Stimulated activated naive CD4-positive, alpha-beta T cell treated with Interleukin-2 at 50 U/mL for 16 hours (primary cell): ENCODE data around the gene KDM3B.

ENCODE experiments used
- DNase-seq: peaks from one replicate; lab custom pipeline; 2025; lab: John Stamatoyannopoulos, UW

KDM3B gene

DNA sequence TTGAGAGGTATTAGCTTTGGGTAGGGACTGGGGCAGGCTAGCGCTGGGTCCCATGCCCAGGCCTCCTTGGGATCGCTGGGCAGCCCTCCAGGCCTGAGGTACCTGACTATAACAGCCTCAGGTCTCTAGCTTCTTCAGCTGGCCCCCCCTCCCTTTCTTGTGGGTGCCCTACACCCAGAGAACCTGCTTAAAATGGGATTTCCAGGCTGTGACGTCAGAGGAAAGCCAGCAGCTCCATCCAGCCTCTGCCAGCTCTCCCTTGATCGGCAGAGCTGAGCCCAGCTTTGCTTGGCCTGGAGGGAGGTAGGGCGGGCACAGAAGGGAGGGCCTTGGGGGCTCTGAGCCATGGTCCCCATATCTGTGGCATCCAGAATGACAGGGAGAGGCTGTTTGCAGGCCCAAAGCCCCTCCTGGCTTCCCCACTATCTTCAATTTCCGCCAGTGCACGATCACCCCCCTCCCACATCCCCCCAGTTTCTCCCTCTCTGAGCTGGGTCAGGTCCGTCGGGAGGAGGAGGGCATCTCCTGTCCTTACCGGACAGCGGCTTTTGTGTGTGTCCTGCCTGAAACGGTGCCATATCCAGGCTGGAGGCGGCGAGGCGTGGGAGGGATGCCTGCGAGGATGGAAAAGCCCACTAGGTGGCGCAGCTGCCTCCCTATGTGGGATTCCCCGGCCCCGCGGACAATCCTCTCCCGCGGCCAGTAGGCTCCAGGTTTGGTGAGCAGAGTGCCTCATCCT is 97.2 kb downstream of the KDM3B start:
- peak; percentile 73 for DNase-seq

DNA sequence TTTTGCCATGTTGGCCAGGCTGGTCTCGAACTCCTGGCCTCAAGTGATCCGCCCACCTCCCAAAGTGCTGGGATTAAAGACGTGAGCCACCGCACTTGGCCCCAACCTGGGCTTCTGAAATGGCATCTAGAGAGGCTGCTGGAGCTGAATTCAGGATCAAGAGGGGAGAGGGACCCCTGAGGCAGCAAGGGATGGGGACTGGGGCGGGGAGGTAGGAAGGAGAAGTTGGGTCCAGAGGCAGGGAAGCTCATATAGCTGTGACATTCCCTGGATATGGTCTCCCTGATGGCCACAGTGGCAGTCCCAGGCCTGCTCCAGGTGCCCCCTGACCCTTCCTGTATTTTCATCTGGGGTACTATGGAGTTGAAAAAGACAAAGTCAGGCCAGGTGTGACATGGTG is 98.5 kb downstream of the KDM3B start:
- DNase-seq, result no peak

DNA sequence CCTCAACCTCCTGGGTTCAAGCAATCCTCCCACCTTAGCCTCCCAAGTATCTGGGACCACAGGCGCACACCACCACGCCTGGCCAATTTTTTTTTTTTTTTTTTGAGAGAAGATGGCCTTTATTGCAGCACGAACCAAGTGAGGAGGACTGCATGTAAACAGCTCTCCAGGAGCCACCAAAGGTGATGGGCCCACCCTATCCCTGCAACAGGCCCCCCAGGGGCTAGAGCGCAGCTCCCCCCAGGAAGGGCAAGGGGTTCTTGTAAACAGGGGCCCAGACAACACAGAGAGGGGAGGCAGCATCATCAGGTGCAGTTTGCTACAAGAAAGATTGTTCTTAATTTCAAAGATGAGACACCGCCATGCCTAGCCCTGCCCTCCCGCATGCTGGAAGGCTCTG is 100.2 kb downstream of the KDM3B start:
- no peak for DNase-seq

DNA sequence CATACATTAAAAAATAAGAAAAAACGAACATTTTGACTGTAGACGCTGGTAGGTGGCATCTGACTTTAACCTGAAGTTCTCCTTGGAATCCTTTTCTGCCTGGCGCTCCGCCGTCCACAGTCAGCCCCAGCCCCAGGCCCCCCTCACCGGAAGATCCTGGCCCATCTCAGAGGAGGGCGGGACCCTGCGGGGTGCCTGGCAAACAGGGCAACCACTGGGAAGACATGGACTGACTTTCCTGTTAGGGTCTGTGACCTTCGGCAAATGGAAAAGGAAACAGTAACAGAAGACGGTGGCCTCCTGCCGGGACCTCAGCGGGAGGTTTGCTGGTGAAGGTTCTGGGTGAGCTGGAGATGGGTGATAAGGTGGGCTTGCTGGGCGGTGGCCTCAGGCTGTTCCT is 101.1 kb downstream of the KDM3B start:
- DNase-seq, result no peak

DNA sequence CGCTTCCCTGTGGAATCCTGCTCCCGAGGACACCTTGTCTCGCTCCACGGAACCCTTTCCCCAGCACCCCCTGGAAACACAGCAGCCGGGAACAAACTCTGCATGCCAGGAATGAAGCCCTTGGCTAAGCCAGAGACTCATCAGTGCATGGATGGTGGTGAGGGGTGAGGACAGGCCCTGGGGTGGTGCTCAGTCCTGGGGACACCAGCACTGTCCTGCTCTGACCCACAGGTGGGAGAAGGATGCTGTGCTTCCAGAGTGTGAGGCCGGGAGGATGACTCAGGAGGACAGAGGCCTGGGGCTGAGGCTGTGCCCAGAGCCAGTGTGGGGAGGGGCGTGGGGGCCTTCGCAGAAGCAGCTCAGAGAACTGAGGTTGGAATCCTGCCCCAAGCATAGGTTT is 101.6 kb downstream of the KDM3B start:
- no peak for DNase-seq

DNA sequence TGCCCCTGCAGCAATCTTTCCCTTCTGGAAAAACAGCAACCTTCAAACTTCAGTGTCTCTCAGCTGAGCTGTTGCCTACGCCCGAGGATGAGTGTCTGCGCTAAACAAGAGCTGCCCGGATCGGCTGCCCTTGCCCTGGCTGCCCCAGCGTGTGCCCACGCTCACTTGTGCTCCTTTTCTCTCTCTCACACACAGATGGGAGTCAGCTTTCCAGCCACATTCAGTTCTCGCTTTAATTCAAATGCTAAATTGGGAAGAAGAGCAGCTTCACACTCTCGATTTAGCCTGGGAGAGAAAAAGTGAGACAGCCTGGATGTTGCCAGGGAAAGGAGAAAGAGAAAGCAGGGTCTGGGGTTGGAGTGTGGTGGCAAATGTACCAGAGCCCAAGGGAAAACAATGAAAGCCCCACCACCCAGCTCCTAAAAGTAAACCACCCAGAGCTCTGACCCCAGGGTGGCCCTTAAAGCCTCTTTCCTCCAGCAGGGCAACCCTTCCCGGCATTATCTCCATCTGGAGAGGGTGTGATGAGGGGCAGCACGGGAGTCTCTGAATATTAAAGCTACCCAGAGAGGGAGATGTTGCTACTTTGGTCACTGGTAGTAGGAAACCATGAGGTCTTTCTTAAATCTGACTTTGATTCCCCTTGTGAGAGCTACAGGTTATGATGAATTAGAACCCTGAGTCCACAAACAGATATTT is 102.9 kb downstream of the KDM3B start:
- no peak for DNase-seq

DNA sequence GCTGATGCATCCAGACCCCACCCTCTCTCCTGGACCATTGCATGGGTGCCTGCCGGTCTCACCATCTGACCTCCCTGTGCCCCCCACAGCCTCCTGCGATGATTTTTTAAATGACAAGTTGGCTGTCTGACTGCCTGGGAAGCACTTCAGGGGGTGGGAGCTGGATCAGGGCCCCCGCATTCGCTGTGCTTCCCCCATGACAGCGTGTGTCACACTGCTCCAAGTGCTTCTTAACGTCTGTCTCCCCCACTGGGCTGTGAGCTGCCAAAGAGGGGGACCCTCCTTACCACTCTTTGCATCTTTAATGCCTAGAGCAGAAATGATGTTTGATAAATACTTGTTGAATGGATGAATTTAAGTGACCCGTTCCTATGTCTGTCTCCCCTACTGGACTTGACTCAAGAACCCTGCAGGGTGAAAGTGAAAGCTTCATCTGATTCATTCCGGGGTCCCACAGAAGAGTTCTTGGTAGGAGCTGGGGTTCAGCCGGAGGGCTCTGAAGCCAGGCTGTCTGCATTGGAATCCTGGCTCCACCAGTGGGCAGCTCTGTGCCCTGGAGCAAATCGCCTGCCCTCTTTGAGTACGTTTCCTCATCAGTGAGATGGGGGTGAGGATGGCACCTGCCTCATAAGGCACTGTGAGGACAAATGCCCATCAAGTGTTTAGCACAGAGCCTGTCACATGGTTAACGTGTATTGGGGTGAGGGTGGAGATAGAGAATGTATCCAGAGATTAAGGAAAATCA is 105.2 kb downstream of the KDM3B start:
- DNase-seq, result no peak

DNA sequence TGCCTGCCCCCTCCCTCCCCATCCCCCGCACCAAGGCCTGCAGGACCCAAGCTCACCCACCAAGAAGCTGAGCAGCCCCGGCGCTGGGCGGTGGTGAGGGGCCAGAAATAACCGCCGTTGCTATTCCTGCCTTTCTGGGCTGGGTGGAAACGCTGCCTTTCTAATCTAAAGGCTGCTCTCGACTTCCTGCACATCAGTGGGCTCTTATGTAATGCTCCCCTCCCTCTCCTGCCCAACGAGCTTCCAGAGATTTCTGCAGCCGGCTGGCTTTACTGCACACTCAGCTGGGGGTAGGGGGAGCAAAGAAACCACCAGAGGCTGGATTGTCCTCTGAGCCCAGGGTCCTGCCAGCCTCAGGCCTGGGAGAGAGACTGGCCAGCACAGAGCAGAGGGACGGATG is 105.9 kb downstream of the KDM3B start:
- DNase-seq, result no peak

DNA sequence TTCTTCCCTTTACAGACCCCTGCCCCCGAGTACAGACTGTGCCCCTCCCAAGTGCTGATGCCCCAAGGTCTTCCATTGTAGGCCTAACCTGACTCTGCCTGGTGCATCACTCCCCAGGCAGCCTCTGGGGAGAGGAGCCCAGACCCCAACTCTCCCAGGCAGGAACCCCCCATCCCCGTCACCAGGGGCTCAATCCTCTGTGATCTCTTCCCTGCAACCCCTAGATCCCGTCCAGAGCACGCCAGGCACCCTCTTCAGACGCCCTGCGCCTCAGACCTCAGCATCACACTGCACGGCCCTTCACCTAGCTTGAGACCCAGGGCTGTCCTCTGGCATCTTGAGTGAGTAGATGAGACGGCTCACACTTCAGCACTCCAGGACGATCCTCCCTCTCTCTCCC is 106.4 kb downstream of the KDM3B start:
- DNase-seq, result no peak

DNA sequence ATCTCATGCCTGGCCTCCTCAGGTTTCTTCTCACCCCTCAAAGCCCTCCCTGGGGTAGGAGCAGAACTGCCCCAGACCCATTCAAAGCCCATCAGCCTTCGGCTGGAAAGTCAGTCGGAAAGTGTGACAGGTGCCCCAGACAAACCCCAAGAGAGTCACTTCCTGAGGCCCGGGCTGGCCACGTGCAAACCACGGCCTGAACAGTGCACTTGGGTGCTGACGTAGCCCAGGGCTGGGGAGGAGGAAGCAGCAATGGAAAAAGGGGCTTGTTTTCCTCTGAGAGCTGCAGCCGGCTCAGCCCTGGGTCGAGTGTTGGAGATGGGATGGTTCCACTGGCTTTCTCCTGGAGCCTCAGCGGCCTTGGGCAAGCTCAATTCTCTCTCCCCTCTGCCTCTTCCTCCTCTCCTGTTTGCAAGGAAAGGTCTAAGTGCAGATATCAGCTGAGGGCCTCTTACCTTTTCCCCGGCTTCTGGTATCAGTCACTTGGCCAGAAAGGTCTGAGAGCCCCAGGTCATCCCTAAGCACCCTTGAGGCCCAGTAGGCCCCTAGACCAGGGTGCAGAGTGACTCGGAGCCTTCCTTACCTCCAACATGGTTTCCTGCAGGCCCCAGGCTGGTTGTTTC is 106.9 kb downstream of the KDM3B start:
- peak; percentile 84 for DNase-seq

DNA sequence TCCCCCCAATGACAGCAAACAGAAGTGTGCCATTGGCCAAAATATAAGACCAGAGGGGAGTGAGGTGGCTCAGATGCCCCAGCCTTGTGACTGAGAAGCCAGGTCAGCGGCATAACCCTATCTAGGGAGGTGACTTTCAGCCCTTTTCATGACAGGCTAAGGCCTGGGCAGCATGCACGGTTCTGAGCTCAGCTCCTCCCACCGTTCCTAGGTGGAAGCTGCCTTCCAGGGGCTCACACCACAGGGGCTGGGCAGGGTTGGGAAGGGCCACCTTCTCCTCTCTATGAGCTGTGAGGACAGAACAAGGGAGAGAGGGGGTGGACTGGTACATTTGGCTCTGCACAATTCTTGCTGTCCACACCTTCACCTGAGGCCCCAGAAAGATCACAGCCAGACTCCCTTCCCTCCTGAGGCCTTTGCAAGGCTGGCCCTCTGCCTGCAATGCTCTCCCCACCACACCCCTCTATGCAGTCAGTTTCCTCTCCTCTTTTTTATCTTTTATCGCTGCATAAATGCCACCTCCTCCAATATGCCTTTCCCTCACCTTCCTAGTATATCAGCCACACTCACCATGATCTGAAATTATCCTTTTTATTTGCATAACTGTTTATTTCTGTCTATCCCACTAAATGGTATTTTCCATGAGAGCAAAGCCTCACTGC is 107.7 kb downstream of the KDM3B start:
- no peak for DNase-seq

DNA sequence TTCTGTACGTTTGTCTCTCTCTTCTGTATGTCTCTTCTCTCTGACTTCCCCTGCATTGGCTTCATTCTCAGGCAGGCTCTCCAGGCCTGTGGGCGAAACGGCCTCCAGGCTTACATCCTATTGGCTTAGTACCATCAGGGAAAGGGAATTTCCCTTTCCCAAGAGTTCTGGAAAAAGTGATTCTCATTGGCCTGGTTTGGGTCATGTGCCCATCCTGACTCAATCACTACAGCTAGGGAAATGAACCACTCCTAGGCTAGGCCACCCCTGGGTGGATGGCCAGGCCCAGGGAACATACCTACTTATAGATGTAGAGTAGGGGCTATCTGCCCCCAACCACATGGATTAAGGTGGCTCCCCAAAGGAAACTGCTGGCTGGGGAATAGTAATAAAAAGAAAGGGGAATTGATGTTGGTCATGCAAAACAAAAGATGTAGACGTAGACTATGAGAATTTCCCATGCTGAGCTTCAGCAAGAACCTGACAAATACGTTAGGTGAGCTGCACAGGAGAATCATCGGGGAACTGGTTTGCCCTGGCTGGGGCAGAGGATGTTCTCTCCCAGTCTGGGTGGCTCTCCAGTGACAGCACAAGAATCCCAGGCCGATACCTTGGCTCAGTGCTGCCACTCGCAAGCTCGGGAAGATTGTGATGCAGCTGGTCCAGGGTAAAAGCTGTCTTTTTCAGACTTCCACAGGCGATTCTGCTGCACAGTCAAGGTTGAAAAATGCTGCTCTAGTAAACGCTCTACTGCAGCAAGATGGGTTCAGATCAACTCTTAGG is 109.0 kb downstream of the KDM3B start:
- DNase-seq, result no peak

DNA sequence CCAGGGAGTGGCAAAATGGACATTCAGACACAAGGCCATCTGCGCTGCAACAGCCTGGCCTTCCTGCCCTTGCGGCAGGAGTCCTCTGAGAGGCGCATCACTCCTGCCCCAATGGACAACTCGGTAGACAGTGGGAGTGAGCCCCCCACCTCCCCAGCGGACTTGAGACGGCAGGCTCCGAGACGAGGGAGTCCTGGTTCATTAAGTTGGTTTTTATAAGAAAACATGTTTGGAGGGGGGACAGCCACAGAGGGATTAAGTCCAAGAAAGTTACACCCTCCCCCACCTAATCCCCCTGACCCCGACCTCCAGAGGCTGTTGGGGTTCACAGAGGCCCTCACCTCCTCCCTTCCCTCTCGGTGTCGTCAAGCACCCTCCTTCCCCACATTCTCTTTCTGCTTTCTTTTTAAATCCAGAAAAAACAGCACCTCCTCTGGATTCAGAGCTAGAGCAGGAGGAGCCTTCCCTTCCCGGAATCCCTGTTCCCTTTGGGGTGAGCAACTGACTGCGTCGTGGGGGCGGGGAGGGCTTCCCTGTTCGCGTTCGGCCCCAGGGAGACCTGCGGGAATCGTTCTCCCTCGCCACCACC is 111.0 kb downstream of the KDM3B start:
- DNase-seq, result no peak

DNA sequence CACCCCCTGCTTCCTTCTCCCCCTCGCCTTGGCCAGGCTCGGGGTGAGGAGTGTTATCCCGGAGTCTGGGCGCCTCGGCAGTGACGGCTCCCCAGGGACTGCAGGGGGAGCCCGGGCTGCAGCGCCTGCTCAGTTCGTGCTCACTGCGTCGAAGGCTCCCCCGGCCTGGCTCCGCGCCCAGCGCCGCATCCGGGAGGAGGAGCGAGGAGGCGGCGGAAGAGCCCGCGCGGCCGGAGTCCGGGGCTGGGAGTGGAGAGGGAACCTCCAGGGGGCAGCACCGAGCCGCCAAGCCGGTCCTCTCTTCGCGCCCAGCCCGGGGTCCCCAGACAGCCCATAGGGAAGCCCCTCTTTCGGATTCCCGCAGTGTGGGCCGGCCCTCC is 111.5 kb downstream of the KDM3B start:
- DNase-seq, result peak; percentile 90

DNA sequence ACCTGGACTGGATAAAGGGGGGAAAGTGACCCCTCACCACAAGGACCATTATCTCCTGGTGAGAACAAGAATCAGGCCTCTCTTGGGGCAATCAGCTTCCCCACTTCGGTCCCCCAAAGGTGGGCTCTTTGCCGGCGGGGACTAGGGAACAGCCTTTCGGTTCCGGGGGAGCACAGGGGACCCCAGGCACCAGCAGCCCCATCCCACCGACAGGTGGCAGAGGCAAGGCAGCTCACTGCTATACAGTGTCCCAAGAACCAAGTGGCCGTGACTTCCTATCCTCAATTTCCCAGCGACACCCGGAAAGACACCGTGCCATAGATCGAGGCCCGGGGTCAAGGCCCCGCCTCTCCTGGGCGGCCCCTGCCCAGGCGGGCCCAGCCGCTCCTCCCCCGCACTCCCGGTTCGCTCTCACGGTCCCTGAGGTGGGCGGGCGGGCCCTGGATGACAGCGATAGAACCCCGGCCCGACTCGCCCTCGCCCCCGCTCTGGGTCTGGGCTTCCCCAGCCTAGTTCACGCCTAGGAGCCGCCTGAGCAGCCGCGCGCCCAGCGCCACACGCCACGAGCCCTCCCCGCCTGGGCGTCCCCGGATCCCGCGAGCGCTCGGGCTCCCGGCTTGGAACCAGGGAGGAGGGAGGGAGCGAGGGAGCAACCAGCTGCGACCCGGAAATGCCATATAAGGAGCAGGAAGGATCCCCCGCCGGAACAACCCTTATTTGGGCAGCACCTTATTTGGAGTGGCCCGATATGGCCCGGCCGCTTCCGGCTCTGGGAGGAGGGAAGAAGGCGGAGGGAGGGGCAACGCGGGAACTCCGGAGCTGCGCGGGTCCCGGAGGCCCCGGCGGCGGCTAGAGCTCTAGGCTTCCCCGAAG is 112.1 kb downstream of the KDM3B start:
- peak; percentile 98 for DNase-seq

DNA sequence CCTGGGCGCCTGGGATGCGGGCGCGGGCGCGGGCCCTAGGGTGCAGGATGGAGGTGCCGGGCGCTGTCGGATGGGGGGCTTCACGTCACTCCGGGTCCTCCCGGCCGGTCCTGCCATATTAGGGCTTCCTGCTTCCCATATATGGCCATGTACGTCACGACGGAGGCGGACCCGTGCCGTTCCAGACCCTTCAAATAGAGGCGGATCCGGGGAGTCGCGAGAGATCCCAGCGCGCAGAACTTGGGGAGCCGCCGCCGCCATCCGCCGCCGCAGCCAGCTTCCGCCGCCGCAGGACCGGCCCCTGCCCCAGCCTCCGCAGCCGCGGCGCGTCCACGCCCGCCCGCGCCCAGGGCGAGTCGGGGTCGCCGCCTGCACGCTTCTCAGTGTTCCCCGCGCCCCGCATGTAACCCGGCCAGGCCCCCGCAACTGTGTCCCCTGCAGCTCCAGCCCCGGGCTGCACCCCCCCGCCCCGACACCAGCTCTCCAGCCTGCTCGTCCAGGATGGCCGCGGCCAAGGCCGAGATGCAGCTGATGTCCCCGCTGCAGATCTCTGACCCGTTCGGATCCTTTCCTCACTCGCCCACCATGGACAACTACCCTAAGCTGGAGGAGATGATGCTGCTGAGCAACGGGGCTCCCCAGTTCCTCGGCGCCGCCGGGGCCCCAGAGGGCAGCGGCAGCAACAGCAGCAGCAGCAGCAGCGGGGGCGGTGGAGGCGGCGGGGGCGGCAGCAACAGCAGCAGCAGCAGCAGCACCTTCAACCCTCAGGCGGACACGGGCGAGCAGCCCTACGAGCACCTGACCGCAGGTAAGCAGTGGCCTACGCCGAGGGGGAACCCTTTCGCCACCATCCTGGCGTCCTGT is 113.0 kb downstream of the KDM3B start, which contains the start of gene EGR1:
TSS of gene EGR1 (plus strand) at position 219 of the 864 bp plus-strand sequence. CDS start at position 502, 283 bp downstream.
- peak; percentile 89 for DNase-seq

DNA sequence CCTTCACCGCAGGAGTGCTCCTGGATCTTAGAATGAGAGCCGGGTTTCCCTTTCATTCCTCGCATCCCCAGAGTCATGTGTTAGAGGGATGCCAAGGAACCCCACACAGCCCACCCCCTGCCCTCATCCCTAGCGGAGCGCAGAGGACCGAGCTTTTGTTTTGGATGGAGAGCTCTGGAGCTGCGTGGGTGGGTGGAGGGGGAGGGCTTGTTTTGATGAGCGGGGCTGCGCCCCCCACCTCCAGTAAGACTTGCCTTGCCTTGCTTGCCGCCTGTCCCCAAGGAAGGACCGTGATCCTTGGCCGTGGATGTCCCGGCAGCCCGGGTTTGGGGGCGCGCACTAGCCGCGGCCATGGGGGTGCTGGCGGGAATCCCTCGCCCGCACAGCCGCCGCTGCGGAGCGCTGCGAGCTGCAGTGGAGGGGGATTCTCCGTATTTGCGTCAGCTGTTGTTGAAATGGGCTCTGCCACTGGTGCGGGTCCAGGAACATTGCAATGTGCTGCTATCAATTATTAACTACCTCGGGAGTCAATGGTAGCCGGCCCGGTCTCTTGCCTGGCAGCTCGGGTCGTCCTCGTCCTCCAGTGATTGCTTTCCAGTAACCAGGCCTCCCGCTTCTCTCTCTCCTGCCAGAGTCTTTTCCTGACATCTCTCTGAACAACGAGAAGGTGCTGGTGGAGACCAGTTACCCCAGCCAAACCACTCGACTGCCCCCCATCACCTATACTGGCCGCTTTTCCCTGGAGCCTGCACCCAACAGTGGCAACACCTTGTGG is 113.8 kb downstream of the KDM3B start:
- DNase-seq, result peak; percentile 41
